Midbrain (tissue), 1 donor: ENCODE data around the gene CLDN7.

Source experiments
- DNase-seq: peaks from one replicate; lab custom pipeline; 2025; lab: John Stamatoyannopoulos, UW

The CLDN7 gene

GRCh38 chr17:7285679-7286078 is 23.4 kb upstream of the CLDN7 start:
- no peak for DNase-seq

DNA sequence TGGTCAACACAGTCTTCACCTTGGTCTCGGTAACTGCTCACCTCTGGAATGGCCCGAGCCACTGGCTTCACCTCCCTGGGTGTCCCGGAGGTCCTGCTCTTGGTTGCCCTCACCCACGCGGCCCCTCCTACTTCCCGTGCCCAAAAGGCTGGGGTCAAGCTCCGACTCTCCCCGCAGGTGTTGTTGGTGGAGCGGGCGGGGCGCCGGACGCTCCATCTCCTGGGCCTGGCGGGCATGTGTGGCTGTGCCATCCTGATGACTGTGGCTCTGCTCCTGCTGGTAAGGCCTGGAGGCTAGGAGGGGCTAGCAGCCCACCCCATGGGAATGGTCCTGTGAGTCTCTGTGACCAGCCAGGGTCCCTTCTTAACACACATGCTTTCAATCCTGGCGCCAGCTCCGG is 22.6 kb upstream of the CLDN7 start:
- DNase-seq = no peak

DNA sequence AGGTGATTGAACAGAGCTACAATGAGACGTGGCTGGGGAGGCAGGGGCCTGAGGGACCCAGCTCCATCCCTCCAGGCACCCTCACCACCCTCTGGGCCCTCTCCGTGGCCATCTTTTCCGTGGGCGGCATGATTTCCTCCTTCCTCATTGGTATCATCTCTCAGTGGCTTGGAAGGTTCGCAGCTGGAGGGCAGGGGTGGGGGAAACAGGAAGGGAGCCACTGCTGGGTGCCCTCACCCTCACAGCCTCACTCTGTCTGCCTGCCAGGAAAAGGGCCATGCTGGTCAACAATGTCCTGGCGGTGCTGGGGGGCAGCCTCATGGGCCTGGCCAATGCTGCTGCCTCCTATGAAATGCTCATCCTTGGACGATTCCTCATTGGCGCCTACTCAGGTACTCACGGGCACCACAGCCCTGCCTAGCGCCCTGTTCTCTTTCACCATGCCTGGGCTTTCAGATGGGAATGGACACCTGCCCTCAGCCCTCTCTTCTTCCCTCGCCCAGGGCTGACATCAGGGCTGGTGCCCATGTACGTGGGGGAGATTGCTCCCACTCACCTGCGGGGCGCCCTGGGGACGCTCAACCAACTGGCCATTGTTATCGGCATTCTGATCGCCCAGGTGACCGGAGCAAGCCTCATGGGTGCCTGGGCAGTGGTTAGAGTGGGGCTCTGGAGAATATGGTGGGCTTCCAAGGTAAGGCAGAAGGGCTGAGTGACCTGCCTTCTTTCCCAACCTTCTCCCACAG is 21.4 kb upstream of the CLDN7 start:
- no peak for DNase-seq

DNA sequence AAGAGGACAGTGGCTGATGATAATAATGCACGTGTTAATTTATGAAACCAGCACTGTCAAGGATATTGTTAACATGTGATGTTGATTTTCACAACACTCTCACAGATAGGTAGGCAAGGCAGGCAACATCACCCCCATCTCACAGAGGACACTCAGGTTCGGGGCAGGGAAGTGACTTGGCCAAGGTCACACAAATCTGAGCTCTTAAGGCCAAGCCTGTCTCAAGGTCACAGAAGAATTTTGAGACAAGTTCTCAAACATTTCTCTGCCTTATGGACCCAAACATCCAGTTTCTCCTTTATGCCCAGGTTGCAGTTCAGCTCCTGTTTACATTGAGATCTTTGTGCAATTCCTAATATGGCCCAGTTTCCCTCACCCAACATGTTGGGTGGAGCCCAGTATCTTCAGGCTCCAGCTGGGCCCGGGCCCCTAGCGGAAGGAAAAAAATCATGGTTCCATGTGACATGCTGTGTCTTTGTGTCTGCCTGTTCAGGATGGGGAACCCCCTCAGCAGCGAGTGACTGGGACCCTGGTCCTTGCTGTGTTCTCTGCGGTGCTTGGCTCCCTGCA is 20.6 kb upstream of the CLDN7 start:
- DNase-seq = no peak

GRCh38 chr17:7281953-7282751 is 19.9 kb upstream of the CLDN7 start:
- DNase-seq = no peak

- DNase-seq = peak; percentile 83
These were observed 19.0 kb upstream of the CLDN7 start, which contains the start of gene SLC2A4 for GRCh38 chr17:7281074-7281952. SLC2A4 (plus strand) TSS chr17:7281718; CDS start chr17:7281935, 217 bp downstream.

- DNase-seq = peak; percentile 83
These were observed 18.3 kb upstream of the CLDN7 start for GRCh38 chr17:7280519-7281073.

DNA sequence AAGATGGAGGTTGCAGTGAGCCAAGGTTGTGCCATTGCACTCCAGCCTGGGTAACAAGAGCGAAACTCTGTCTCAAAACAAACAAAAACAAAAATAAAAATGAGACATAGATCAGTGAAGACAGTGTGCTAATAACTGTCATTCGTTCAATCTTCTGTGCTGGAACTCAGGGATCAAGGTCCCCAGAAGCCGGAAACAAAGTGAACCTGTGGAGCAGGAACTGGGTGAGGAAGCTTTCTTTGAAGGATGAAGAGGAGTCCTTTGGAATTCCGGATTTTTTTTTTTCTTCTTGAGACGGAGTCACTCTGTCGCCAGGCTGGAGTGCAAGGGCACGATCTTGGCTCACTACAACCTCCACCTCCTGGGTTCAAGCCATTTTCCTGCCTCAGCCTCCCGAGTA is 17.2 kb upstream of the CLDN7 start:
- no peak for DNase-seq

DNA sequence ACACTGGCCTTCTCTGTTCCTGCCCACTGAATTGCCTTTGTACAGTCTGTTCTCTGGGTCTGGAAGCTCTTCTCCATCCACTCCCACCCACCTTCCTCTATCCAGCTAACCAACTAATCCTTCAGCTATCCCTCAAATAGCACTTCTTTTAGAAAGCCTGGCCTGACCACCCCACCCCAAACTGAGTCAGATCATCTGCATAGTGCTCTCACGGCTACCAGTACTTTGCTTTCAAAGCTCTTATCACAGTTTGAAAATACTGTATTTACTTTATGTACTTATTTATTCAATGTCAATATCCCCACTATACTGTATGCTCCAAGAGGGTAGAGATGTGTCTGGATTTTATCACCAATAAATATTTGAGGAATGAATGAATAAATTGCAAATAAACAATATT is 4.5 kb upstream of the CLDN7 start:
- DNase-seq = no peak

DNA sequence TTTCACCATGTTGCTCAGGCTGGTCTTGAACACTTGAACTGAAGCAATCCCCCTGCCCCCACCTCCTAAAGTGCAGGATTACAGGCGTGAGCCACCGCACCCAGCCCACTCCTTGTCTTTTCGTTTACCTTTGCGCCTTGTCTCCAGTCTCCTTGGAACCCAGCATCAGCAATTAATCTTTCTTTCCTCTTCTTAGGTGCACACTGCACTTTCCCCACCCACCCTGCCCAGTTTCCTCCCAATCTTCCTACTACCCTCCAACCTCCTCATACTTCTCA is 1.5 kb upstream of the CLDN7 start:
- no peak for DNase-seq

DNA sequence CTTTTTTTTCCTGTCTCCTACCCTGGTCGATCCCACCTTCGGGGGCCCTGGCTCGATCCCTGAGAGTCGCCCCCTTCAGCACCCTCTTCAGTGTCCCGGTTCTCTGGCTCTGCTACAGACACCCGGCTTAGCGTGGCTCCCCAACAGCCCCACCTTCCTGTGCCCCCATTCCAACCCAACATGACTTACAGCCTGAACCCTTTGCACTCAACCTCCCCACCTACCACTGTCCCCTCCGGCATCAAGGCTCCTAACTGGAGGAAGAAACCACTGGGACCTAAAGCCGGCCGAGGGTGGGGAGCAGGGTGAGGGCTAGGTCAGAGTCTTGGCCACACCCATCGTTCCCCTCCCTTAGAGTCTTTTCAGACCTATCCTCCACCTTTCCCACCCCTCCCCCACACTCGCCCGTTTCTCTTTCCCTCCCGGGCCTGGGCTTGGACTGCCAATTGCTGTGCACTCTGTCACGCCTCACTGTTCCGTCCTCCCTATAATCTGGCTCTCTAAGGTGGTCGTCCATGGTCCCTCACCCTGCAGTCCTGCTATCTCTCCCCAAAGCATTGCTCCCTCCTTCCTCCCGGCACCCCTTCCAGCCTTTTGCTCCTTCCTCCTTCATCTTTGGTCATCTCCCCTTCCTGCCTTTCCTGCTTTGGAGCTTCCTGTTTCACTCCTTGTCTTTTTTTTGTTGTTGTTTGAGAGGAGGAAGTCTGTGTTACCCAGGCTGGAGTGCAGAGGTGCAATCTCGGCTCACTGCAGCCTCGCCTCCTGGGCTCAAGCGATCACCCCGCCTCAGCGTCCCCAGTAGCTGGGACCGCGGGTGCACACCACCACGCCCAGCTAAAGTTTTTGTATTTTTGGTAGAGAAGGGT is 890 bp upstream of the CLDN7 start:
- DNase-seq = no peak

- DNase-seq = no peak
These were observed 693 bp downstream of the CLDN7 start for GRCh38 chr17:7261379-7262191.

- DNase-seq = no peak
These were observed 1.5 kb downstream of the CLDN7 start for GRCh38 chr17:7260651-7261378.

DNA sequence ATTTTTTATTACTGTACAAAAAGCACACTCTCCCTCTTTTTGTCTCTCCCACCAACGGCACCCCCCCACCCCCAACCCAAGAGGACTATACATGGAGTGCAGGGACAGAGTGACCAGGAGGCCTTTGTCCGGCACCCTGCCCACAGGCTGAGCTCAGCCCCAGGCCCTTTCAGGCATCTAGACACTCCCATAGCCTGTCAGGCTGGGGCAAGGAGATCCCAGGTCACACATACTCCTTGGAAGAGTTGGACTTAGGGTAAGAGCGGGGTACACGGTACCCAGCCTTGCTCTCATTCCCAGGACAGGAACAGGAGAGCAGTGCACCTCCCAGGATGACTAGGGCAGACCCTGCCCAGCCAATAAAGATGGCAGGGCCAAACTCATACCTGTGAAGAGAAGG is 2.1 kb downstream of the CLDN7 start:
- no peak for DNase-seq

- DNase-seq = no peak
These were observed 2.8 kb downstream of the CLDN7 start for GRCh38 chr17:7259555-7259889.

DNA sequence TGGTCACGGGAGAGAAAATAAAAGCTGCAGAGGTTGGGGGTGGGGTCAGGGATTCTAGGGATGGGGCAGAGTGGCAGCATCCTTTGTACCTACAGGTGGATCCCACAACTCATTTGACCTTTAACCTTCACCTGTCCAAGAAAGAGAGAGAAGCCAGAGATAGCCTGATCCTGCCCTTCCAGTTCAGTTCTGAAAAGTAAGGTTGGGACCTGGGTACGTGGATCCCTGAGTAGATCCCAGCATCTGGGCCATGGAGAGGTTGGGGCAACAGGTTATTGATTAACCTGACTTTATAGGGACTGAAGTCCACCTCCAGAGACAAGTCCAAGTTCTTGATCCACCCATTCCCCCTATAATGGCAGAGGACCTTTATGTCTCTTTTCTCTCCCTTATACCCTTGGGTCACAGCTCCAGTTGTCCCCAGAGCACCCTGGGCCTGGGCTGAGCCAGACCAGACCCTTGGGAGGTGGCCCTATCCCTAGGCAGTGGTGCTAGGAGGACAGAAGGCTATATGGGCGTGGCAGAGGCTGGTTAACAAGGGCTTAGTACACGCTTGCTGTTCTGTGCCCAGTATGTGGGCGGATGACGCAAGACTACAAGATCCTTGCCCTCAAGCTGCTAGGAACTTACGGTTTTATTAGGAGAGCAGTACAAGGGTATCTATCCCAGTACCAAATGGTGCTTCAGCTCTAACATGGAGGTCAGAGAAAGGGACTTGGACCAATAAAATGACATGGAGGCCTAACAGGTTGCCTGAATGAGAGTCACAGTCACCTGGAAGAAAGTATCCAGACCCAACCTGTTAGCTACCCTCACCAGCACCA is 3.3 kb downstream of the CLDN7 start:
- DNase-seq = no peak

GRCh38 chr17:7256766-7257456 is 5.4 kb downstream of the CLDN7 start:
- no peak for DNase-seq

DNA sequence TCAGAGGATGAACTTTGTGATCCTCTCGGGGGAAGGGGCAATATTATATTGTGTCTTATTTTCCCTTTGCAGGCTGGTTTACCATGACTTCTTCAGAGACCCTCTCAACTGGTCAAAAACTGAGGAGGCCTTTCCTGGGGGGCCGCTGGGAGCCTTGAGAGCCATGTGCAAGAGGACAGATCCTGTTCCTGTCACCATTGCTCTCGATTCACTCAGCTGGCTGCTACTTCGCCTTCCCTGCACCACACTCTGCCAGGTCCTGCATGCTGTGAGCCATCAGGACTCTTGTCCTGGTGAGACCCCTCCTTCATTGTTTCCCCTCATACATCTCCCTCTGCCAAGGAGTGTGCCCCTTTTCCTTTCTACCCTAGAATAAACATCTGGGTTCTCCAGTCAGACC is 7.8 kb downstream of the CLDN7 start:
- DNase-seq = no peak
